MCF 10A (cell line): ENCODE results near the gene RND1. TPM values are rescaled to one million over a fixed set of nuclear protein-coding genes. Genes with fewer than 3 reads are reported as not detected.
A peak's percentile ranks its signal among the peaks of the same experiment; 100 is the strongest.

ENCODE experiments used
- BruUV-seq: library from RNA; stranded (reverse); fragments of 400-500 nt; replicated peaks from 2 replicates; lab custom pipeline; 2021; lab: Mats Ljungman, UMichigan
- CTCF ChIA-PET: fragments of 300-600 bp; sonication (Branson Sonifier 250); formaldehyde crosslinking; extraction: SDS; loops from one replicate; lab custom pipeline; 2021; ENCODE audit warnings: antibody characterized with exemption, inconsistent platforms; lab: Yijun Ruan, JAX
- POLR2A ChIA-PET: fragments of 300-600, 350-650 bp; sonication (Branson Sonifier 250); formaldehyde crosslinking; extraction: SDS; loops from one replicate; lab custom pipeline; 2020; ENCODE audit warnings: antibody characterized with exemption, inconsistent platforms; lab: Yijun Ruan, JAX
- DNase-seq: peaks from one replicate; pipeline ENCODE4 v3.0.0-alpha.2; 2018; ENCODE audit not compliant: unreplicated experiment
- H3K27ac Mint-ChIP-seq: one replicate; pipeline ENCODE4 v1.8.0; 2022; ENCODE audit warnings: mild to moderate bottlenecking, low read depth, mixed read lengths; ENCODE audit not compliant: unreplicated experiment
- H3K27me3 Mint-ChIP-seq: one replicate; pipeline ENCODE4 v1.8.0; 2022; ENCODE audit warnings: mixed read lengths; ENCODE audit not compliant: insufficient read depth, unreplicated experiment
- H3K36me3 Mint-ChIP-seq: one replicate; pipeline ENCODE4 v1.8.0; 2022; ENCODE audit warnings: mild to moderate bottlenecking, moderate library complexity, mixed read lengths; ENCODE audit not compliant: insufficient read depth, unreplicated experiment
- H3K4me1 Mint-ChIP-seq: one replicate; pipeline ENCODE4 v1.8.0; 2022; ENCODE audit warnings: mixed read lengths; ENCODE audit not compliant: insufficient read depth, unreplicated experiment
- H3K4me3 Mint-ChIP-seq: one replicate; pipeline ENCODE4 v1.8.0; 2022; ENCODE audit warnings: mild to moderate bottlenecking, moderate library complexity, mixed read lengths; ENCODE audit not compliant: unreplicated experiment
- H3K9me3 Mint-ChIP-seq: one replicate; pipeline ENCODE4 v1.8.0; 2022; ENCODE audit warnings: mixed read lengths; ENCODE audit not compliant: unreplicated experiment
- CTCF ChIP-seq: fragments of 200-600 bp; IDR thresholded peaks from one replicate; pipeline ENCODE4 v1.8.0; 2022; ENCODE audit warnings: antibody characterized with exemption, mild to moderate bottlenecking; ENCODE audit not compliant: unreplicated experiment
- intact Hi-C: fragments of 100-400 bp; cut with micrococcal nuclease; formaldehyde crosslinking; loops from 2 replicates; pipeline ENCODE4 v1.14.1; 2022
- total RNA-seq: library from RNA; stranded (reverse); gene quantifications from 2 replicates; pipeline ENCODE4 v1.2.3, GENCODE V29; 2022

RND1 gene
- total RNA-seq, 1 experiment from 2014 or later: 1.0 TPM

- H3K27ac Mint-ChIP-seq: no peak overlapping the region
- intact Hi-C loops: no loop called here
- H3K27me3 Mint-ChIP-seq: no peaks in the 10 kb centered on the region
- no TSS peak for BruUV-seq
- ChIA-PET CTCF (interaction anchor here (0.5 to 3.2 kb wide), 6 partner anchors 14 to 665 kb away, joined by 3 to 19 read pairs (median 4); no protein-coding TSS in a partner anchor), POLR2A (no interaction called here)
- H3K4me3 Mint-ChIP-seq: peak overlapping the region; percentile 61
- peak; percentile 59 for DNase-seq
- no peaks in the 10 kb centered on the region for H3K9me3 Mint-ChIP-seq
- no peaks in the 10 kb centered on the region for H3K4me1 Mint-ChIP-seq
- TF ChIP-seq CTCF: peak; percentile 23
- H3K36me3 Mint-ChIP-seq: peaks cover 1% of the 10 kb centered on the region
These were observed 38.3 kb upstream of the RND1 start for GRCh38 chr12:48903982-48904411.

- no peak overlapping the region for H3K27ac Mint-ChIP-seq
- H3K36me3 Mint-ChIP-seq: no peaks in the 10 kb centered on the region
- no TSS peak for BruUV-seq
These were observed 37.8 kb upstream of the RND1 start for GRCh38 chr12:48903363-48903981.

GRCh38 chr12:48901278-48901677, 35.6 kb upstream of the RND1 start:
- Mint-ChIP-seq H3K27ac (no peak overlapping the region), H3K4me1 (no peaks in the 10 kb centered on the region), H3K27me3 (peaks cover 10% of the 10 kb centered on the region), H3K4me3 (no peak overlapping the region), H3K36me3 (no peaks in the 10 kb centered on the region), H3K9me3 (no peaks in the 10 kb centered on the region)
- no peak for TF ChIP-seq CTCF
- CTCF ChIA-PET: interaction anchor here (0.6 to 3.1 kb wide), 5 partner anchors 11 to 214 kb away, joined by 3 to 21 read pairs (median 6); partner anchors contain the start of gene DDX23
- POLR2A ChIA-PET: no interaction called here
- intact Hi-C loops: no loop called here
- BruUV-seq: no TSS peak
- DNase-seq: no peak

More at GRCh38 chr12:48903363-48903981, 37.8 kb upstream of the RND1 start:
- no peaks in the 10 kb centered on the region for H3K9me3 Mint-ChIP-seq
- CTCF ChIA-PET: interaction anchor here (0.5 to 3.2 kb wide), 10 partner anchors 9 to 578 kb away, joined by 3 to 20 read pairs (median 4); partner anchors contain the start of gene DDX23
- DNase-seq: no peak
- no peak for TF ChIP-seq CTCF
- peak overlapping the region; percentile 61 for H3K4me3 Mint-ChIP-seq
- intact Hi-C loops: no loop called here
- POLR2A ChIA-PET: no interaction called here
- H3K27me3 Mint-ChIP-seq: peaks cover 5% of the 10 kb centered on the region
- no peaks in the 10 kb centered on the region for H3K4me1 Mint-ChIP-seq

GRCh38 chr12:48899651-48900050, 34.0 kb upstream of the RND1 start:
- no peaks in the 10 kb centered on the region for H3K4me1 Mint-ChIP-seq
- no peak overlapping the region for H3K27ac Mint-ChIP-seq
- DNase-seq: no peak
- POLR2A ChIA-PET: no interaction called here
- intact Hi-C loops: loop anchor here (10.0 kb wide), 1 partner anchor 95 kb away; the partner anchor contains the start of gene DDN
- no peak overlapping the region for H3K4me3 Mint-ChIP-seq
- H3K9me3 Mint-ChIP-seq: no peaks in the 10 kb centered on the region
- BruUV-seq: no TSS peak
- no peak for TF ChIP-seq CTCF
- CTCF ChIA-PET: interaction anchor here (0.8 to 3.1 kb wide), 4 partner anchors 9 to 88 kb away, joined by 4 to 21 read pairs (median 8); no protein-coding TSS in a partner anchor
- H3K27me3 Mint-ChIP-seq: peaks cover 10% of the 10 kb centered on the region
- H3K36me3 Mint-ChIP-seq: no peaks in the 10 kb centered on the region
